Fibroblast of mammary gland (primary cell): ENCODE results near the gene IKZF4.
"Not testable (repeated sequence)": the region's sequence is repeated elsewhere in the genome, so short reads cannot be mapped to it uniquely, and the experiment has no call there.

Source experiments
- DNase-seq: peaks from one replicate; pipeline ENCODE4 v3.0.0-alpha.2; 2010; ENCODE audit warnings: low read depth
- H3K4me3 ChIP-seq: 2 replicates; pipeline ENCODE4 v1.5.1; 2011; ENCODE audit warnings: low read depth, mild to moderate bottlenecking, low read length, moderate library complexity; ENCODE audit not compliant: control insufficient read depth
- CTCF ChIP-seq: conservative IDR thresholded peaks from 2 replicates; pipeline ENCODE4 v1.5.1; 2011; ENCODE audit warnings: low read depth, low read length, inconsistent platforms; ENCODE audit not compliant: control insufficient read depth, insufficient read depth

The IKZF4 gene

GRCh38 chr12:56001487-56002100 is 19.2 kb upstream of the IKZF4 start:
- TF ChIP-seq CTCF, result no peak
- DNase-seq, result no peak
- no peak overlapping the region for H3K4me3 ChIP-seq

GRCh38 chr12:56003376-56003775 is 17.5 kb upstream of the IKZF4 start:
- not testable (repeated sequence) for DNase-seq

GRCh38 chr12:56004211-56004610 is 16.6 kb upstream of the IKZF4 start:
- no peak overlapping the region for H3K4me3 ChIP-seq
- no peak for TF ChIP-seq CTCF
- no peak for DNase-seq

More at GRCh38 chr12:56003376-56003775, 17.5 kb upstream of the IKZF4 start:
- not testable (repeated sequence) for H3K4me3 ChIP-seq

- TF ChIP-seq CTCF, result no peak
- peak overlapping the region; percentile 72 for H3K4me3 ChIP-seq
- peak; percentile 14 for DNase-seq
These were observed 13.0 kb upstream of the IKZF4 start for GRCh38 chr12:56007564-56008559.

- H3K4me3 ChIP-seq, result no peak overlapping the region
- TF ChIP-seq CTCF, result no peak
- no peak for DNase-seq
These were observed 10.7 kb upstream of the IKZF4 start for GRCh38 chr12:56010111-56010570.

- no peak for TF ChIP-seq CTCF
- peak; percentile 20 for DNase-seq
- no peak overlapping the region for H3K4me3 ChIP-seq
These were observed 9.2 kb upstream of the IKZF4 start for GRCh38 chr12:56011509-56012090.

GRCh38 chr12:56013482-56013881 is 7.4 kb upstream of the IKZF4 start:
- no peak for TF ChIP-seq CTCF
- no peak for DNase-seq
- H3K4me3 ChIP-seq, result no peak overlapping the region
